Neural cell (in vitro differentiated cells): ENCODE data around the gene DNAJC10.

Experiments used
- EP300 ChIP-seq: fragments of 450-650 bp; conservative IDR thresholded peaks from 2 replicates; pipeline ENCODE4 v1.6.1; 2014; ENCODE audit warnings: antibody characterized with exemption, mild to moderate bottlenecking, moderate library complexity; ENCODE audit not compliant: poor library complexity, severe bottlenecking
- EZH2 ChIP-seq: fragments of 200-600, 300-800 bp; shearing (Covaris generic), sonication (generic); IDR thresholded peaks from 2 replicates; pipeline ENCODE4 v1.6.1; 2014; ENCODE audit warnings: antibody characterized with exemption, low read length, borderline replicate concordance, mild to moderate bottlenecking; ENCODE audit not compliant: insufficient read depth, poor library complexity, severe bottlenecking
- POLR2AphosphoS5 ChIP-seq: IDR thresholded peaks from 2 replicates; pipeline ENCODE4 v1.6.1; 2012
- RAD21 ChIP-seq: fragments of 450-650 bp; conservative IDR thresholded peaks from 2 replicates; pipeline ENCODE4 v1.6.1; 2014; ENCODE audit warnings: antibody characterized with exemption, mild to moderate bottlenecking, moderate library complexity
- TF ChIP-seq, protein P1 (sequence below): fragments of 450-650 bp; IDR thresholded peaks from 2 replicates; pipeline ENCODE4 v1.5.1; 2014; ENCODE audit warnings: antibody characterized with exemption, mild to moderate bottlenecking, moderate library complexity; ENCODE audit not compliant: poor library complexity, severe bottlenecking
- TF ChIP-seq, protein P2 (sequence below): IDR thresholded peaks from 2 replicates; pipeline ENCODE4 v1.6.1; 2012; ENCODE audit warnings: borderline replicate concordance

DNA sequence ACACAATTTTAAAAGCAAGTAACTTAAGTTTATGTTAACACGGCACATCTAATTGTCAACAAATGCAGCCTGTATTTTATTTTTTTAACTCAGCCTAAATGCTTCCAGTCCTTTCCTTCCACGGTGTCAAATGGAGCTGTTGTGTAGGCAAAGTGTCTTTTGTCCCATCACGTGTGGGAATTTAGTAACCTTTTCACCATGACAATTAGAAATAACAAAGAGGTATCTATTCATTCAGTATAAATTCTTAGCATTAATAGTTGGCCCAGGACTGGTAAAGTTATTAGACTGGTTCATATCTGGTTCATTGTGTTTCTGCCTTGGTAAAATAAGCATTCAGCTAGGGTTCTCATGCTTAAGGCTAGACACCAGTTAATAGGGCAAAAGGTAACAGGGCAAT is 102.4 kb downstream of the DNAJC10 start:
- TF ChIP-seq, protein P1, sequence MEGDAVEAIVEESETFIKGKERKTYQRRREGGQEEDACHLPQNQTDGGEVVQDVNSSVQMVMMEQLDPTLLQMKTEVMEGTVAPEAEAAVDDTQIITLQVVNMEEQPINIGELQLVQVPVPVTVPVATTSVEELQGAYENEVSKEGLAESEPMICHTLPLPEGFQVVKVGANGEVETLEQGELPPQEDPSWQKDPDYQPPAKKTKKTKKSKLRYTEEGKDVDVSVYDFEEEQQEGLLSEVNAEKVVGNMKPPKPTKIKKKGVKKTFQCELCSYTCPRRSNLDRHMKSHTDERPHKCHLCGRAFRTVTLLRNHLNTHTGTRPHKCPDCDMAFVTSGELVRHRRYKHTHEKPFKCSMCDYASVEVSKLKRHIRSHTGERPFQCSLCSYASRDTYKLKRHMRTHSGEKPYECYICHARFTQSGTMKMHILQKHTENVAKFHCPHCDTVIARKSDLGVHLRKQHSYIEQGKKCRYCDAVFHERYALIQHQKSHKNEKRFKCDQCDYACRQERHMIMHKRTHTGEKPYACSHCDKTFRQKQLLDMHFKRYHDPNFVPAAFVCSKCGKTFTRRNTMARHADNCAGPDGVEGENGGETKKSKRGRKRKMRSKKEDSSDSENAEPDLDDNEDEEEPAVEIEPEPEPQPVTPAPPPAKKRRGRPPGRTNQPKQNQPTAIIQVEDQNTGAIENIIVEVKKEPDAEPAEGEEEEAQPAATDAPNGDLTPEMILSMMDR = no peak
- TF ChIP-seq EZH2 (no peak), RAD21 (no peak), POLR2AphosphoS5 (no peak), EP300 (no peak)
- TF ChIP-seq, protein P2, sequence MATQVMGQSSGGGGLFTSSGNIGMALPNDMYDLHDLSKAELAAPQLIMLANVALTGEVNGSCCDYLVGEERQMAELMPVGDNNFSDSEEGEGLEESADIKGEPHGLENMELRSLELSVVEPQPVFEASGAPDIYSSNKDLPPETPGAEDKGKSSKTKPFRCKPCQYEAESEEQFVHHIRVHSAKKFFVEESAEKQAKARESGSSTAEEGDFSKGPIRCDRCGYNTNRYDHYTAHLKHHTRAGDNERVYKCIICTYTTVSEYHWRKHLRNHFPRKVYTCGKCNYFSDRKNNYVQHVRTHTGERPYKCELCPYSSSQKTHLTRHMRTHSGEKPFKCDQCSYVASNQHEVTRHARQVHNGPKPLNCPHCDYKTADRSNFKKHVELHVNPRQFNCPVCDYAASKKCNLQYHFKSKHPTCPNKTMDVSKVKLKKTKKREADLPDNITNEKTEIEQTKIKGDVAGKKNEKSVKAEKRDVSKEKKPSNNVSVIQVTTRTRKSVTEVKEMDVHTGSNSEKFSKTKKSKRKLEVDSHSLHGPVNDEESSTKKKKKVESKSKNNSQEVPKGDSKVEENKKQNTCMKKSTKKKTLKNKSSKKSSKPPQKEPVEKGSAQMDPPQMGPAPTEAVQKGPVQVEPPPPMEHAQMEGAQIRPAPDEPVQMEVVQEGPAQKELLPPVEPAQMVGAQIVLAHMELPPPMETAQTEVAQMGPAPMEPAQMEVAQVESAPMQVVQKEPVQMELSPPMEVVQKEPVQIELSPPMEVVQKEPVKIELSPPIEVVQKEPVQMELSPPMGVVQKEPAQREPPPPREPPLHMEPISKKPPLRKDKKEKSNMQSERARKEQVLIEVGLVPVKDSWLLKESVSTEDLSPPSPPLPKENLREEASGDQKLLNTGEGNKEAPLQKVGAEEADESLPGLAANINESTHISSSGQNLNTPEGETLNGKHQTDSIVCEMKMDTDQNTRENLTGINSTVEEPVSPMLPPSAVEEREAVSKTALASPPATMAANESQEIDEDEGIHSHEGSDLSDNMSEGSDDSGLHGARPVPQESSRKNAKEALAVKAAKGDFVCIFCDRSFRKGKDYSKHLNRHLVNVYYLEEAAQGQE = no peak
